ENCODE results near the gene PPDPF. TPM values are rescaled to one million over a fixed set of nuclear protein-coding genes. Genes with fewer than 3 reads are reported as not detected.
A peak's percentile ranks its signal among the peaks of the same experiment; 100 is the strongest.

The PPDPF gene
- total RNA-seq, 8 experiments from 2014 or later, result 12.8 to 270 (median 87.9) TPM

DNA sequence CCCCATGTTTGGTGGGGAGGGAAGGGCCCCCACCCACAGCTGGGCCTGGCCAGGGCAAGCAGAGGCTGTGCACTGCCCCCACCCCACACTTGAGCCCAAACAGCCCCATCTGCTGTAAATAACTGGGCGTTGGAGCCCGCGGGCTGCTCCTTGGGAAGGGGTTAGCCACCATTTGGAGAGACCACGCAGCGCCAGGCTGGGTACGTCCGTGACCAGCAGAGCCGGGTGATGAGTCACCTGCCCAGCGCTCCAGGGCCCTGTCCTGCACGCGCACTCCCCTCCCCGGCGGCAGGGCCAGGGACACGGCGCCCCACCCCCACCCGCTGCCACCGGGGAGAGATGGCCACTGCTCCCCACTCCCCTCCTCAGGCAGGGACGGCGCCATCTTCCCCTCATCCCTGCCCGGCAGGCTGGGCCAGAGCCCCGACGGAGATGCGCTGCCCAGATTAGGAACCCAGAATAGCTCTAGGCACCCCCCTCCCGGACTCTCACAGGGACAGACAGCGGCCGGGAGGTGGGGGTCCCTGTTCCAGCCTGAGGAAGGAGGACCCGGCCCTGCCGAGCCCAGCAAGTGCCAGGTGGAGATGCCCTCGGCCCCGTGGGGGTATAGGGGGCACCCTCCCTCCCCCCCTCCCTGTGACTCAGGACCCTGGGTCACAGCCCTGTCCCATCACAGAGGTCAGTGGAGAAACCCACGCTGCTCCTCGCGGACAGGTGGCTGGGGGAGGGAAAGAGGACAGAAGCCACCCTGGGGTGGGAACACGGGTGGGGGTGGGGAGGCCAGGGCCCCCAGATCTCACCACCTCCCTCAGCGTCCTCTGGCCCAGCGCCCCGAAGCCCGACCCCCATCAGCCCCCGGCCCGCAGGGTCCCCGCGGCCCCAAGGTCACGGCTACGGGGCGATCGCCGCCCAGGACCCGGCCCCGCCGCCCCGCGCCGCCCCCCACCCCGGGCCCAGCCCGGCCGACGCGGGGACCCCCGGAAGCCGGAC is 22.3 kb upstream of the PPDPF start:
- in situ Hi-C loops (cut with MboI; ENCODE audit: low pct_unique_long_range_greater_than_20kb in 2 of 9, low sequenced_read_pairs in 9 of 9, unreplicated experiment in 9 of 9), result no loop called here
- H3K27ac ChIP-seq, result peak overlapping the region; percentile 93 to 95
- WGBS, 10 experiments, result 50% methylated on average over 2 of the region's 60 CpGs; no CpG with 5 or more reads in 9 of the 10 experiments
- H3K4me3 ChIP-seq, result peak overlapping the region; percentile 78 to 98 (median 91)
- peak; percentile 14 to 62 (median 48) for ATAC-seq (replicated peaks in 6 of 8)
- peaks cover 51 to 55% of the 10 kb centered on the region in 2 donors for H3K4me1 ChIP-seq (replicated peaks in 1 of 2)

DNA sequence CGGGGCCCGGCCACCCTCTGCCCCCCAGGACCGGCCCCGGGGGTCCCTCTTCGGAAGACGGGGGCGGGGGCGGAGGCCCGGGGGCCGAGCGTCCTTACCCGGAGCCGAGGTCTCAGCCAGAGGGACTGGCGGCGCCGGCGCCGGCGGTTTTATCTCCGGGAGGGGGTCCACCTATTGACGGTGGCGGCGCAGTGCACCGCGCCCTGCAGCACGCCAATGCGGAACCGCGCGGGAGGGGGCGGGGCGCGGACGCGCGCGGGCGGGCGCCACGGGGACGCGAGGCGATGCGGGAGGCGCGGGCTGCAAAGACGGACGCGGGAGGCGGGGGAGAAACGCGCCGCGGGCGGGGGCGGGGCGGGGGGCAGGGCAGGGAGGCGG is 21.6 kb upstream of the PPDPF start, which contains the start of gene EEF1A2:
EEF1A2 (minus strand) TSS at position 124 of the 378 bp plus-strand sequence. CDS start 1,320 bp downstream, outside the sequence.
- H3K4me3 ChIP-seq, result peak within 1 kb of the TSS; percentile 78 to 98 (median 91)
- peak; percentile 14 to 50 (median 34) for ATAC-seq (replicated peaks in 6 of 8)
- H3K4me1 ChIP-seq (replicated peaks in 1 of 2), result peaks cover 57 to 60% of the 10 kb centered on the region in 2 donors

DNA sequence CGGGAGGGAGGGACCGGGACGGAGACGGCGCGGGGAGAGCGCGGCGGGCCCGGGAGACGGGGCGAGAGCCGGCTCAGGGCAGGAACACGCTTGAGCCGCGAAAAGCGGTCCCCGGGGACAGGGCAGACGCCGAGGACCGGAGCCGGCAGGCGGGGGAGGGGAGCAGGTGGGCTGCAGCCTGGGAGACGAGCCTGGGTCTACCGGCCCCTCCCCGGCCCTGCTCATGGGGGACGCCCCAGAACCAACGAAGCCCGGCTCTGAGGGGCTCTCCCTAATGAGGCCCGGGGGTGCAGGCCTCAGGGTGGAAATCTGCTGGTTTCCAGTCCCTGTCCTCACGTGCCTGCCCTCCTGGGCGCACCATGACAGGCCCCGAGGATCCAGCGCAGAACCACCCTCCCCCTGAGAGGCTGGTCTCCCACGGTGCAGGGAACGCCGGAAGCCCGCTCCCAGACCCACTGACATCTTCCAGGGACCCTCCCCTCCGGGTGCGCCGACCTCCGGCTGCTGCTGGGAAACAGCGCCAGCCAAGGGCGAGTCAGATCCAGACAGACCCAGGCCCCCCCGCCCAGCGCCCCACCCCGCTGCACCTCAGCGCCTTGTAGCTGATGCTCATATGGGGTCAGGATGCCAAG is 21.1 kb upstream of the PPDPF start:
- WGBS, 10 experiments, result no CpG with 5 or more reads among the region's 48 CpGs
- ATAC-seq (replicated peaks in 6 of 8), result peak; percentile 6 to 54 (median 32)
- Histone ChIP-seq H3K4me3 (peak overlapping the region; percentile 78 to 98 (median 91)), H3K4me1 (replicated peaks in 1 of 2) (peaks cover 60 to 61% of the 10 kb centered on the region in 2 donors), H3K27ac (peak overlapping the region; percentile 93 to 95)
- in situ Hi-C loops (cut with MboI; ENCODE audit: low pct_unique_long_range_greater_than_20kb in 2 of 9, low sequenced_read_pairs in 9 of 9, unreplicated experiment in 9 of 9), result no loop called here

More for the DNA sequence above, 21.6 kb upstream of the PPDPF start, which contains the start of gene EEF1A2:
- peak within 1 kb of the TSS; percentile 93 to 95 for H3K27ac ChIP-seq
- no CpG with 5 or more reads among the region's 58 CpGs for WGBS, 10 experiments
- in situ Hi-C loops (cut with MboI; ENCODE audit: low pct_unique_long_range_greater_than_20kb in 2 of 9, low sequenced_read_pairs in 9 of 9, unreplicated experiment in 9 of 9), result no loop called here

DNA sequence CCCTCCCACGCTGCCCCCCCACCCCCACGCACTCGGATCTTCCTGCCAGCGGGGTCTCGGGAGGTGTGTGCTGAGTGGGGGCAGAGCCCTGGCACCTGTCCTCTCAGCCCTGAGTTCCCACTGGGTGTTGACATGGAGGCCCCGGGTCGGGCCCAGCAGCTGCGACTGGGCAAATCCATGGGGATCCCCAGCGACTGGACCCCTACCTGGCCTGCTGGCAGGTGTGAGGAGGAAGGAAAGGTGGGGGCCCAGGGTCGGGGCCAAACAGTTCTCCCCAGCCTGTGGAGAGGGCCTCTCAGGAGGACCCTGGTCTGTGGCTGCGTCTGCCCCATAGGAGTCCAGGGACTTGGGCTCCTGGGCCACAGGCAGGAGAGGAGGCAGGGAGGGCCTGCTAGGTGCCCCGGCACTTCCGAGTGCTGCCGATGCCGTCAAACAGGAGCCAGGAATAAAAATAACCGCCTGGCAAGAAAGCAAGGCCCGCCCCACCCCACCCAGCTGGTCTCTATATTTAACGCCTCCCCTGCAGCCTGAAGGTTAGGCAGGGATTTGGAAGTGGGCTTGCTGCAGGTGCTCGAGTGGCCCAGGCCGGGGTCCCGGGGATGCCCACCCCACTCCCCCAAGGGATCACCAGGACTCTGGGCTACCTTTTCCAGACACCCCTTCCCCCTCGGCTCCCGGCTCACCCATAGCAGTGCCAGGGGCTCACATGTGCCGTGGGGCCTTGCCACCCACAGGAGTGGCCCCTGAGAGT is 20.2 kb upstream of the PPDPF start:
- H3K4me3 ChIP-seq, result no peak overlapping the region
- peaks cover 60 to 61% of the 10 kb centered on the region in 2 donors for H3K4me1 ChIP-seq (replicated peaks in 1 of 2)
- WGBS, 10 experiments, result 40 to 90% (median 67%) methylated on average over 1 to 4 of the region's 24 CpGs; no CpG with 5 or more reads in 7 of the 10 experiments
- ATAC-seq (replicated peaks in 6 of 8), result no peak
- H3K27ac ChIP-seq, result peak overlapping the region in 1 of 2 donors; percentile 93
- in situ Hi-C loops (cut with MboI; ENCODE audit: low pct_unique_long_range_greater_than_20kb in 2 of 9, low sequenced_read_pairs in 9 of 9, unreplicated experiment in 9 of 9), result no loop called here

DNA sequence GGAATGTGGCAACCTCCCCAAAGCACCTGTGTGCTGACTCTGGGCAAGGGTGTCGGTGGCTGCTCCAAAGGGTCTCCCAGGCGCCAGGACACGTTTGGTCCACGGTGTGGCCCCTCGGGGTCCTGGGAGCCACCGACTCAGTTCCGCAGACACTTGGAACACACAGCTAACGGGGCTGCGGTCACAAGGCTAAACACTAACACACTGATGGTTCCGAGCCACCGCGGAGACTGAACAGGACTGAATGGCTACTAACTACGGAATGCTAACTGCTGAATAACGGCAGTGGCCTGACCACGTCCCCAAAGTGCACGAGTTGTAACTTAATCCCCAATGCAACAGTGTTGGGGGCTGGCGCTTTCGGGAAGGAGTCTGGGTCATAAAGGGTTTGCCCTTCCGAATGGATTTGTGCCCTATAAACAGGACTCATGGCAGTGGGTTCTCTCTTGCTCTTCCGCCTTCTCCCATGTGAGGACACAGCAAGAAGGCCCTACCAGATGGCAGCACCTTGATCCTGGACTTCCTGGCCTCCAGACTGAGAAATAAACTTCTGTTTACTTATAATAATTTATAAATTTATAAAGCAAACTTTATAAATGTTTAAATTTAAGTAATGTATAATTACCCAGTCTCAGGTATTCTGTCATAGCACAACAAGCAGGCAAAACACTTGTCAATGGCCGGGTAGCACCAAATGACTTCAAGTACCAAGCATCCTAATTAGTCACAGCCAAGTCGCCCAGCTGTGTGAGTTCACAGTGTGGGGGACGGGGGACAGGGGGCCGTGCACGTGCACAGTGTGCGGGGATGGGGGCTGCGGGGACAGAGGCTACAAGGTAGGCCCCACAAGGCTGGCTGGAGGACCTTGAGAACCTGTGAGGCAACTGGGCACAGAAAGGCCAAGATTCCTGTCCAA is 19.4 kb upstream of the PPDPF start:
- peaks cover 55 to 56% of the 10 kb centered on the region in 2 donors for H3K4me1 ChIP-seq (replicated peaks in 1 of 2)
- H3K4me3 ChIP-seq, result no peak overlapping the region
- no peak for ATAC-seq (replicated peaks in 6 of 8)
- peak overlapping the region; percentile 86 to 89 for H3K27ac ChIP-seq
- in situ Hi-C loops (cut with MboI; ENCODE audit: low pct_unique_long_range_greater_than_20kb in 2 of 9, low sequenced_read_pairs in 9 of 9, unreplicated experiment in 9 of 9), result no loop called here
- 42 to 90% (median 68%) methylated on average over 3 to 8 of the region's 27 CpGs; no CpG with 5 or more reads in 4 of the 10 experiments for WGBS, 10 experiments

DNA sequence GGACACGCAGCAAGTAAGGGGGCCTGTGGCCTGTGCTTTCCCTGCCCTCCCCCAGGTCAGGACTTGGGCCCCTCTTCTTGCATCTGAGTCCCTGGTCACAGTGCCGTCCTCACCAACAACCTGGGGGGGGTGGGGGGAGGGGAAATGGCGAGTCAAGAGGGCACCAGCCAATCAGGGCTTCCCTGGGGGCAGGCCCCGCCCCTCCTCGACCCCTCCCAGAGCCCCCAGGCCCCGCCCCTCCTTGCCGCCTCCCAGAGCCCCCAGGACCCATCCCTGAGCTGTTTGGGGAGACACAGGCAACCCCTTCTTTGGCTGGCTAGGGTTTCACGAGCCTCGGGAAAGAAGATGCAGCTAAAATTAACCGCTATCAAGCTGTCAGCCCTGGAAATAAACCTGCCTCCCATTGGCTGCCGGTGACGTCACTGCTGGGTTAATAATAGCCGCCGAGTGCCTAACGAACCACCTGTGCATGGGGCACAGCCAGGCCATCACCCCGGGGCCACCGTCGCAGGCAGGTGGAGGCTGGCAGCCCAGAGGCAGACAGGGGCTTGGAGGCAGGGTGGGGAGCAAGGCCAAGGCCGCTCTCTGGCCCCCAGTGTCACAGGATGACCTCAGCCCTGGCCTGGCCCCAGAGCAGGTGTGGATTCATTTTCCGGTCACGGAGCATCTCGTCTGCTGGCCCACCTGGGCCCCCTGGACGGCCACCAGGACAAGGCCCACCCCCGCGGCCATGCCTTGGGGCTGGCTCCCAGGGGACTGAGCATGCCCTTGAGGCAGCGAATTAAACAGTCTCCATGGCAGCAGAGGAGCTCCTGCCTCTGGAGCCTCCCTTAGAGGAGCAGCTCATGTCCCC is 18.5 kb upstream of the PPDPF start:
- in situ Hi-C loops (cut with MboI; ENCODE audit: low pct_unique_long_range_greater_than_20kb in 2 of 9, low sequenced_read_pairs in 9 of 9, unreplicated experiment in 9 of 9), result no loop called here
- WGBS, 10 experiments, result 34 to 60% methylated on average over 1 to 4 of the region's 26 CpGs; no CpG with 5 or more reads in 8 of the 10 experiments
- Histone ChIP-seq H3K27ac (peak overlapping the region; percentile 86 to 89), H3K4me1 (replicated peaks in 1 of 2) (peaks cover 46 to 47% of the 10 kb centered on the region in 2 donors), H3K4me3 (peak overlapping the region in 2 of 5 donors; percentile 1 to 7)
- ATAC-seq (replicated peaks in 6 of 8), result peak in 6 of 8 experiments; percentile 16 to 43 (median 40)

DNA sequence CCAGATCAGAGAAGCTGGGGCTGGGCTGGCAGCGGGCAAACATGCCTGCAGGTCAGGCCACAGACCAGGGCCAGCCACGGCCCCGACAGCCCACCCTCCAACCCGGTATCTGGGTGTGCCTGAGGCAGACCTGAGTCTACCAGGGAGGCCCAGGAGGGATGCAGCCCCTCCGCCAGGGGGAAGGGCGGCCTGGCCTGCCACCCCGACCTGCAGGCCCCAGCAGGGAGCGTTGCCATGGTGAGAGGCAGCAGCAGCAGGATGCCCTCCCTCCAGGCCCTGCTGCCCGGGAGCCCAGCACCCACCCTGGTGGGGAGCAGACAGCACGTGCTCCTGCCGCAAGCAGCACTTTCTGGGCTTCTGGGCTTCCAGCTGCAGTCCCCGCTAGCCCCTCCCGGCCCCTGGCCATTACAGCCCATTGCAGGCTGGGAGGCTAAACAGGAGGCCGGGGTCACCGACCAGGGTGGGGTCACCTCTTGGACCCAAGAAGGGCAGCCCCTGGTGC is 17.8 kb upstream of the PPDPF start:
- H3K4me3 ChIP-seq, result no peak overlapping the region
- in situ Hi-C loops (cut with MboI; ENCODE audit: low pct_unique_long_range_greater_than_20kb in 2 of 9, low sequenced_read_pairs in 9 of 9, unreplicated experiment in 9 of 9), result no loop called here
- H3K27ac ChIP-seq, result peak overlapping the region; percentile 86 to 89
- peak in 5 of 8 experiments; percentile 43 to 59 (median 54) for ATAC-seq (replicated peaks in 6 of 8)
- 80 to 100% methylated on average over 1 to 3 of the region's 15 CpGs; no CpG with 5 or more reads in 8 of the 10 experiments for WGBS, 10 experiments
- H3K4me1 ChIP-seq (replicated peaks in 1 of 2), result peaks cover 40 to 41% of the 10 kb centered on the region in 2 donors

DNA sequence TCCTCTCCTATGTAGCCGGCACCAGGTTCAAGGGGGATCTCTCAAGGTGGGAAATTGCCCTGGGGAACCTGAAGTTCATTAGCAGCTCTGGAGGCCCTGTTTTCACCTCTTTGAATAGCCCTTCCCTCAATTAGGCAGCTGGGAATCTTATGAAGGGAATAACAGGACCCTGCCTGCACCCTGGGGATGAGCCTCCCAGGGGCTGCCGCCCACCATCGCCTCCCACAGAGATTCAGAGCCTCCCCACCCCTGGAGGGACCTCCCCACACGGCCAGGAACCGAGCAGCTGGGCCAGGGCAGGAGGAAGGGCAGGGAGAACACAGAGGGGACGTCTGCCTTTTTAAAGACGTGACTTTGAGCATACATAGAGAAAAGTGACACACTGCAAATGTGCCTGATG is 17.0 kb upstream of the PPDPF start:
- H3K4me3 ChIP-seq, result no peak overlapping the region
- no peak for ATAC-seq (replicated peaks in 6 of 8)
- in situ Hi-C loops (cut with MboI; ENCODE audit: low pct_unique_long_range_greater_than_20kb in 2 of 9, low sequenced_read_pairs in 9 of 9, unreplicated experiment in 9 of 9), result no loop called here

DNA sequence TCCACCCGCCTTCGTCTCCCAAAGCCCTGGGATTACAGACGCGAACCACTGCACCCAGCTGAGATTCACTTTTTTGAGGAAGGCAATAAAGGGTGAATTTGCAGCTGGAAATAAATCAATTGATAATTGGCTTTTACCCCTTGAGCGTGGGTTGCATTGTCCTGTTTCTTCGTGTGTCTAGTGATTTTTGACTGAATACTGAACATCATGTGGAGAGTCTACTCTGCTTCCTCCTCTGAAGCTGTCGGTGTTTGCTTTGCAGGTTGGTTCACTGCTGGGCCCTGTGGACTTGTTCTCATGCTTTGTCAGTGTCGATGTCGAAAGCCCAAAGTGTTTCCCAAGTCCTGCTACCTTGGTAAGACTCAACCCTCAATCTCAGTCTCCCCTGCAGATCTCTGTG is 15.9 kb upstream of the PPDPF start:
- Histone ChIP-seq H3K4me3 (no peak overlapping the region), H3K4me1 (replicated peaks in 1 of 2) (peaks cover 34 to 37% of the 10 kb centered on the region in 2 donors), H3K27ac (no peak overlapping the region)
- in situ Hi-C loops (cut with MboI; ENCODE audit: low pct_unique_long_range_greater_than_20kb in 2 of 9, low sequenced_read_pairs in 9 of 9, unreplicated experiment in 9 of 9), result no loop called here
- 8 to 100% (median 77%) methylated on average over 2 to 8 of the region's 9 CpGs for WGBS, 10 experiments
- no peak for ATAC-seq (replicated peaks in 6 of 8)

More for the DNA sequence above, 17.0 kb upstream of the PPDPF start:
- WGBS, 10 experiments, result 9 to 83% (median 40%) methylated on average over 1 to 4 of the region's 7 CpGs; no CpG with 5 or more reads in 5 of the 10 experiments
- Histone ChIP-seq H3K27ac (peak overlapping the region; percentile 86 to 89), H3K4me1 (replicated peaks in 1 of 2) (peaks cover 38 to 41% of the 10 kb centered on the region in 2 donors)

DNA sequence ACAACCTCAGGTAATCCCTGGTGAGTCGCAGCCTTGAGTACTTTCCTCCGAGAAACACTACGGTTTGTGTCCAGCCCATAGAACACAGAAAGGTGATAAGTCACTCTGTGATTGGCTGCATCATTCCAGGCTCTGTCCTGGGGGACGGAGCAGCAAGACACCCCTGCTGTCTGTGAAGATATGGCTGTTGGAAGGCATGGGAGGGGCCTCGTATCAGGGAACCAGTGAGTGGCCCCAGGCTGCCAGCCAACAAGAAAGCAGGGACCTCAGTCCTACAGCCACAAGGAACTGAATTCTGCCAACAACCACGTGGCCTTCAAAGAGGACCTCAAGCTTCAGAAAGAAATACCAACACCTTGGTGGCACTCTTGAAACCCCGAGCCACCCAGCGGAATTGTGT is 15.3 kb upstream of the PPDPF start:
- WGBS, 10 experiments, result 0 to 87% (median 60%) methylated on average over 1 to 4 of the region's 8 CpGs; no CpG with 5 or more reads in 2 of the 10 experiments
- Histone ChIP-seq H3K4me3 (no peak overlapping the region), H3K4me1 (replicated peaks in 1 of 2) (peaks cover 29 to 33% of the 10 kb centered on the region in 2 donors), H3K27ac (no peak overlapping the region)
- in situ Hi-C loops (cut with MboI; ENCODE audit: low pct_unique_long_range_greater_than_20kb in 2 of 9, low sequenced_read_pairs in 9 of 9, unreplicated experiment in 9 of 9), result no loop called here
- ATAC-seq (replicated peaks in 6 of 8), result no peak

DNA sequence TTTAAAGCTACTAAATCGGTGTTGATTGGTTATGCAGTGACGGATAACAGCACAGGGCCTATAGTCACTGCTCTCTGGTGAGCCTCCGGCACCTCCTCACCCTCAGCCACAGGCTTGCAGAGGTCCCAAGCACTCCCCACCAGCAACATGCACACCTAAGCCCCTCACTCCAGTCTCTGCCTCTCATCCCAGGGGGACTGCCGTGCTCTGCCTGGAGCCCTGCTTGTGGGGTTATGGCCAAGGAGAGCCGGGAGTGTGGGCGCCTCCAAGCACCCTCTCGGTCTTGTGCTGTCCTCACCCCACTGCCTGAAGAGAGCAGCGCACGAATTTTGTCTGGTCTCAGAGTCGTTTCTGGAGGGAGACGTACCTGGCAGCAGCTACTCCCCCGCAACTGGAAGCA is 14.8 kb upstream of the PPDPF start:
- WGBS, 10 experiments, result 33 to 82% (median 69%) methylated on average over 1 to 7 of the region's 12 CpGs; no CpG with 5 or more reads in 1 of the 10 experiments
- no peak overlapping the region for H3K27ac ChIP-seq
- no peak for ATAC-seq (replicated peaks in 6 of 8)
- H3K4me1 ChIP-seq (replicated peaks in 1 of 2), result peaks cover 29 to 33% of the 10 kb centered on the region in 2 donors
- no peak overlapping the region for H3K4me3 ChIP-seq
- in situ Hi-C loops (cut with MboI; ENCODE audit: low pct_unique_long_range_greater_than_20kb in 2 of 9, low sequenced_read_pairs in 9 of 9, unreplicated experiment in 9 of 9), result no loop called here

All from motor neuron (in vitro differentiated cells).